COLO668 (cell line): Measurements from ENCODE around the gene CEP170B.
A peak's percentile ranks its signal among the peaks of the same experiment; 100 is the strongest.

Experiments
- DNase-seq: peaks from one replicate; lab custom pipeline; 2025; ENCODE audit not compliant: unreplicated experiment; lab: John Stamatoyannopoulos, UW

CEP170B gene

DNA sequence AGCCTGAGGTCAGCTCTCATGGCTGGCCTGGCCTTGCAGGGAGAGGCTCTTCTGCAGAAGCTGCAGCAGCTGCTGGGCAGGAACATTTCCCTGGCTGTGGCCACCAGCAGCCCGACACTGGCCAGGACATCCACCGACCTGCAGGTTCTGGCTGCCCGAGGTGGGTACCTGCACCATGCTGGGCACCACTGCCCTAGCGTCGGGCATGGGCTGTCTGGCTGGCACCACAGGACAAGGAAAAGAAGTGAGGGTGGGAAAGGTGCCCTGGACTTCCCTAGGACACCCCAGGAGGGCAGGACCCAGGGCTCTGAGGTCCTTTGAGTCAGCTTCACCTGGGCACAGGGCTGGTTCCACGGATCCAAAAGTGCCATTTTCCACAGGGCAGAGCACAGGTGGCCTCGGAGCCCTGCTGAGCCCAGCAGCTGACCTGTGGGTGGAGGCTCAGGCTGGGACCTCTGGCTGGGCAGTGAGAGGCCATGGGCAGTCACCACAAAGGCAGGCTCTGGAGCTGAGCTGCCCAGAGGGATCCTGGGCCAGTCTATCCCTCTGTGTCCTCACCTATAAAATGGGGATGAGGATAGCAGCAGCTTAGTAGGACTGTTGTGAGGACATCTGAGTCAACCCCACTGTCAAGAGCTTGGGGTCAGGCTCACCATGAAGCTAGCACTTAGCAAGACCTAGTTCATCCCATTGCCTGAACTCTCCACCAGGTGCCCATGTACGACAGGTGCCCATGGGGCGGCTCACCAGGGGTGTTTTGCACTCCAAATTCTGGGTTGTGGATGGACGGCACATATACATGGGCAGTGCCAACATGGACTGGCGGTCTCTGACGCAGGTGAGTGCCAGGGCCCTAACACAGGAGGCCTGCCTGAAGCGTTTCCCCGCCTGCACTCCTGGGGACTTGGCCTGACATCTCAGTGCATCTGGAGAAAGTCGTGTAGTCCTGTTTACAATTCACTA, 64.5 kb downstream of the CEP170B start:
- DNase-seq: no peak

DNA sequence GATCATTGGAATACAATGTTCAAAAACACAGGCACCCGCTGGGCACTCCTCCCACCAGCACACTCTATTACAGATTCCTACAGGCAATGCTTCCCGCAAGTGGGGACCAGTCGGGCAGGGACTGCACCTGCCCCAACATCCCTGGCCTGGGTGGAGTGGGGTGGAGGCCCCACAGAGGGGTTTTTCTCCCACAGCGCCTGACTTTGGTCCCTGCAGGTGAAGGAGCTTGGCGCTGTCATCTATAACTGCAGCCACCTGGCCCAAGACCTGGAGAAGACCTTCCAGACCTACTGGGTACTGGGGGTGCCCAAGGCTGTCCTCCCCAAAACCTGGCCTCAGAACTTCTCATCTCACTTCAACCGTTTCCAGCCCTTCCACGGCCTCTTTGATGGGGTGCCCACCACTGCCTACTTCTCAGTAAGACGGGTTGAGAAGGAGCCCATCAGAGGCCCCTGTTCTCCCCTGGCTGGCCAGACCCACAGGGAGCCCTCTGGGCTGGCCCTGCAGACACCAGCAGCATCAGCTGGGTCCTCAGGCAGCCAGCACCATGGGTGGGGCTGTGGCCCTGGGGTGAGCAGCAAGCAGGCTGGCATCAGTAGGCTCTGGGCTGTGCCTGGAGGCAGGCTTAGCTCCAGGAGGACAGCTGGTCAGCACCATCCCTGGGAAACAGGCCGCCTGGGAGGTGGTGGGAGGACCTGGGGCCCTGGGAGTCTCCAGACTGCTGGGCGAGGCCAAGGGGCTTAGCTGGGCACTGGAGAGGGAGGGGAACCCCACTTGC, 65.6 kb downstream of the CEP170B start:
- DNase-seq: no peak

DNA sequence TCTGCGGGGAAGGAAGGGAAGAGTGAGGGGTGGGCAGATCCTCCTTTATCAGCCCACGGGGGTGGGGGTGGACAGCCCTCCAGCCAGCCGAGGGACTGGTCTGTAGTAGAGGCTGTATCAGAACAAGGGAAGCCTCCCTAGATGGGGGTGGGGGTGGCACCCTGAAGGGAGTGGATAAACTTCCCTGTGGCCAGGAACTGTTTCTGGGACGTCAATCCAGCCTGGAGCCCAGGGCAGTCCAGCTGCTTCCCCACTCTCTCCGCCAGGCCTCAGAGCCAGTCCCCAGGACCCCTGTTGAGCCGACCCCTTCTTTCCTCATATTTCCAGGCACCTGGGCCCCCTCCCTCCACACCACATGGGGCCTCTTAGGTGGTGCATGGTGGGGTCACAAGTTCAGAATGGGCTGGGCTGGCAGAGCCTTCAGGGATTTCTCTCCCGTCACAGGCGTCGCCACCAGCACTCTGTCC, 66.3 kb downstream of the CEP170B start:
- DNase-seq: no peak

DNA sequence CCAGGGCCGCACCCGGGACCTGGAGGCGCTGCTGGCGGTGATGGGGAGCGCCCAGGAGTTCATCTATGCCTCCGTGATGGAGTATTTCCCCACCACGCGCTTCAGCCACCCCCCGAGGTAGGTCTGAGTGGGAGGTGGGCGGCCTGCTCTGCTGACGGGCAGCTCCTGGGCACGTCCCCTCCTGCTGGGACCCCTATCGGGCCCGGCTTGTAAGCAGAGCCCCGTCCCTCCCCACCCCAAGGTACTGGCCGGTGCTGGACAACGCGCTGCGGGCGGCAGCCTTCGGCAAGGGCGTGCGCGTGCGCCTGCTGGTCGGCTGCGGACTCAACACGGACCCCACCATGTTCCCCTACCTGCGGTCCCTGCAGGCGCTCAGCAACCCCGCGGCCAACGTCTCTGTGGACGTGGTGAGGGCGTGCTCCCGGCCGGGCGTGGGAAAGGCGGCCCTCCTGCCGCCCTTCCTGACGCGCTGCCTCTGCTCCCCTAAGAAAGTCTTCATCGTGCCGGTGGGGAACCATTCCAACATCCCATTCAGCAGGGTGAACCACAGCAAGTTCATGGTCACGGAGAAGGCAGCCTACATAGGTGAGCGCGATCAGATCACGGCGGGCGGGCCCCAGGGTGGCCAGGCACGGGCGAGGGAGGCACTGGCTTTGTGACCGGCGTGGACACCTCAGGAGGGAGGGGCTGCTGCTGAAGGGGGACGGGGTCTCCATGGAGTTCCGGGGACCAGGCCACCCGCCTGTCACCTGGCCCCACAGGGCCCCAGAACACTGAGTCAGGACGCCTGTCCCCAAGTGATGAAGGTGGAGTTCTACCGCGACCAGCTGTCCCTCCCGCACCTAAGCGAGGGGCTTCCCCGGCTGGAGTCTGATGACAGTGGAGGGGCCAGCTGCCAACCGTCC, 67.0 kb downstream of the CEP170B start:
- no peak for DNase-seq

DNA sequence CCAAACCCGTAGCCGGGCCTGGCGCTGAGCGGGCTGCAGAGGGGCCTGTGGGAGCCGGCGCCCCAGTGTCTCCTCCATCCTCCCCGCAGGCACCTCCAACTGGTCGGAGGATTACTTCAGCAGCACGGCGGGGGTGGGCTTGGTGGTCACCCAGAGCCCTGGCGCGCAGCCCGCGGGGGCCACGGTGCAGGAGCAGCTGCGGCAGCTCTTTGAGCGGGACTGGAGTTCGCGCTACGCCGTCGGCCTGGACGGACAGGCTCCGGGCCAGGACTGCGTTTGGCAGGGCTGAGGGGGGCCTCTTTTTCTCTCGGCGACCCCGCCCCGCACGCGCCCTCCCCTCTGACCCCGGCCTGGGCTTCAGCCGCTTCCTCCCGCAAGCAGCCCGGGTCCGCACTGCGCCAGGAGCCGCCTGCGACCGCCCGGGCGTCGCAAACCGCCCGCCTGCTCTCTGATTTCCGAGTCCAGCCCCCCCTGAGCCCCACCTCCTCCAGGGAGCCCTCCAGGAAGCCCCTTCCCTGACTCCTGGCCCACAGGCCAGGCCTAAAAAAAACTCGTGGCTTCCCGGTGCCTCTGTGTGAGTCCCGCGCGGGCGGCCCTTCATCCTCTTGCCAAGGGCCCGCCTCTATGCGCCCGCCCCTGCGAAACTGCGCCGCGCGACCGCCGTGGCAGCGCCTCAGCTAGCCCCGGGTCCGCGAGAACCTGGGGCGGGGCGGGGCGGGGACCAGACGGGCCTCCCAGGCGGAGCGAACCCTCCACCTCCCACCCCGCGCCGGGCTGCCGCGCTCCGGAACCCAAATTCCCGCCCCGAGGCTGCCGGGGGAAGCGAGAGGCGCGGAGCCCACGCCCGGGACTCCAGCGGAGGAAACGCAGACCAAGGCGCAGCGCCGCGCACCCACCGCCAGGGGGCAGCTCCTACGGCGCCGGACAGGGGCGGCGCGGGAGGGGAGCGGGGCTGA, 67.9 kb downstream of the CEP170B start:
- peak; percentile 77 for DNase-seq

DNA sequence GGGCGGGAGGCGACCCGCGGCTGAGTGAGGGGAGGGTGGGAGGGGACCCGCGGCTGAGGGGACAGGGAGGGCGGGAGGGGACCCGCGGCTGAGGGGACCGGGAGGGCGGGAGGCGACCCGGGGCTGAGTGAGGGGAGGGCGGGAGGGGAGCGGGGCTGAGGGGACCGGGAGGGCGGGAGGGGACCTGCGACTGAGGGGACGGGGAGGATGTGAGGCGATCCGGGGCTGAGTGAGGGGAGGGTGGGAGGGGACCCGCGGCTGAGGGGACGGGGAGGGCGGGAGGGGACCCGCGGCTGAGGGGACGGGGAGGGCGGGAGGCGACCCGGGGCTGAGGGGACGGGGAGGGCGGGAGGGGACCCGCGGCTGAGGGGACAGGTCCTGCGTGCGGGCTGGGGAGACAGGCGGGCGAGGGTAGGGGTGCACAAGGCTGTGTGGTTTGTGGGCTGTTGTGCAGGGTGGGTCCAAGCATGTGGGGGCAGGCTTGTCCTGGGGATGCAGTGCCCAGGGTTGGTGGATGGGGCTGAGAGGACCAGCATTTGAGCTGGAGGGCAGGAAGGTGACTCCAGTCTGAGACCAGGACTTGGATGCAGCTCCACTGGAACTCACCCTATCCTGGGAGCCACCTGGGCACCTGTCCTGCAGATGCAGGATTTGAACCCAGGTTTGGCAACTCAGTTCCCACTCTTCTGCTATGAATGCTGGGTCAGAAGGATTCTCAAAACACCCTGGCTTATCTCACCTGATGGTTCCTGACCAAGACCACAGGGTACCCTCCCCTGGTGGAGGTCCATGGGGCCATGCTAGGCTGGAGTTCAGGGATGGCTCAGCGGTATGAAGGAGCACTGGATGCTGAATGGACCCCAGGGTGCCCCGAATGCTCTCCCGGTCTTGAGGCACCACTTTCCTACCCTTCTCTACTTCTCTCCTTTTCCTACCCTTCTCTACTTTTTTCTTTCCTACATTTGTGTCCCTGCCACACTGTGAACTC, 69.0 kb downstream of the CEP170B start:
- DNase-seq: no peak

DNA sequence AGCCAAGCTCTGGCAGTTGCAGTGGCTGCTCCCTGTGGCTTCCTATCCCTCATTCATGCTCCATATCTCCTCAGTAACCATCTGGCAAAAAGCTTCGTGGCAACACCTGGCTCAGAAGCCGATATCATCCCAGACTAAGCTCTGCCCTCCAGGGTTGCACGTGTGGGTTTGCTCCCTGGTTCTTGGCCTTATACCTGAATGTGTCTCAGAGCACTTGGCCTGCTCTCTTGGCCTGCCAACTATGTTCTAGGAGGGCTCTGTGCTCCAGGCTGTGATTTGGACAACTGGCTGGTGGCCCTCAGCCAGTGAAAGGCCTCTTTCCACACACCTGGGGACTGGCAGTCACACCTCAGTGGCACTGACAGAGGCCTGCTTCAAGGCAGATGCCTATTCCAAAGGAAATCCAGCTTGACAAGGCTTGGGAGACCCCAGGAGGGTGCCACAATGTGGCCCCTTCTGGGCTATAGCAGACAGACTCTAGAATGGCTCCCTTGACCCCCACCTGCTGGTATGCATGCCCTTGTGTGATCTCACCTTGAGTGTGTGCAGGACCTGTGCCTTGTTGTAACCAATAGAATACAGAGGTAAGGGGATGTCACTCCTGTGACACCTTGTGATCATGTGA, 70.1 kb downstream of the CEP170B start:
- DNase-seq: no peak

DNA sequence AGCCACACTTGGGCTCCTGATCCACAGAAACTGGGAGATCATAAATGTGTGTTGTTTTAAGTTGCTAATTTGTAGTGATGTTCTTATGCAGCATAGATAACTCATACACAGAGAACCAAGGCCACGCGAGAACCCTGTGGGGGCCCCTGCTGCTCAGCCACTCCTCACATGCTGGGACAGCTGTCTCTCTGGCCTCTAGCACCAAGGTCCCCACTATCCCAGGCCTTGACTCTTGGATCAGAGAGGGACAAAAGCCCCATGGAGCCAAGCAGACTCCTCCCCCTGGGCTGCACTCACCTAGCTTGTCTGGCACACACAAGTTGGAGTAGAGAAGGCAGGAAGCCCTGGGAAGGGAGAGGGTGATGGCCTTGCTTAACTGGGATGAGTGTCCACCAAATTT, 70.9 kb downstream of the CEP170B start:
- DNase-seq: no peak

DNA sequence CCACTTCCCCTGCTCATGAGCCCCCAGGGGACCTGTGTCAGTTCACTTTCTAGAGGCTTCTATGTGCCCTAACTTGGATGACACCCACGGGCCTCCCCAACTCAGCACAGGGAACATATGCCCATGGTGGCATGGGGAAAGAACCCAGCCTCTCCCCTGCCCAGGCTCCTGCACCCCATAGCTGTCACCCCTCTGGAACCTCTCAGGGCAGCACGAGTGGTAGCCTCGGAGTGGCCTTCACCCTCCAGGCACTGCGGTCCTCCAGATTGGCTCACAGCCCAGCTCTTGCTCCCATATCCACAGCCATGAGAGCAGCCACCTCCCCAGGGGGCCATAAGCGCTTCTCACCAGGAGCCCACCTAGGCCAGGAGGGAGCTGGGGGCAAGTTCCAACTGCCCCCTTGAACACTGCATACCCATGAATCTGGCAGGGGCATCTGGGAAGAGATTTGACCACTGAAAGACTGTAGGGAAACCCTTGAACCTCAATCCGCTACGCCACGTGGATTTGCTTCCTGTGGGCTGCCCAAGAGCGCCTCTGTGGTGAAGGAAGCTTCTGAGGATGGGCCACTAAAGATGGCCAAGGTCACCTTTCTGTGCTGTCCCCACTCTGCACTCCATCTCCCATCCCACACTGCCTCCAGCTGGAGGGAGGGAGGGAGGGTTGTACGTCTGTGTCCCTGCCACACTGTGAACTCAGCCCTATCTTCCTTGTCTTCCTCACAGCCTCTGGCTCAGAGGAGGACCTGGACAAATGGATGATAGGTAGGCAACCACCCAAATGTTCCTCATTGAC, 71.5 kb downstream of the CEP170B start:
- no peak for DNase-seq

DNA sequence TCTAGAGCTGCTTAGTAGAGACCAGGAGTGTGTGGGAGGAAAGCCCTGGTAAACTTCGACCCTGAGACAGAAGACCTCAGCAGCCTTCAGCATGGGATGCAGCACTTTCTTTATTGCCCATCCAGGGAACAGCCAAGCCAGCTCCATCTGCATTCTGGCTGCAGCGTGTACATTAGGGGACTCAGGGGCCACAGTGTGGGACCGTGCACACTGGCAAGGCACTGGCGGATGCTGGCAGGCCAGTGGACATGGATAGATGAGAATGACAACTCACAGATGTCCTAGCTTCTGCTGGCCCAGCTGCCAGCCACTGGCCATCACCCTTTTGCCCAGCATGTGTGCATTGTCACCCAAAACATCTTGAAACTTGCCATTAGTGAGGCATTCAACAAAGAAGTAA, 72.1 kb downstream of the CEP170B start:
- DNase-seq: no peak

DNA sequence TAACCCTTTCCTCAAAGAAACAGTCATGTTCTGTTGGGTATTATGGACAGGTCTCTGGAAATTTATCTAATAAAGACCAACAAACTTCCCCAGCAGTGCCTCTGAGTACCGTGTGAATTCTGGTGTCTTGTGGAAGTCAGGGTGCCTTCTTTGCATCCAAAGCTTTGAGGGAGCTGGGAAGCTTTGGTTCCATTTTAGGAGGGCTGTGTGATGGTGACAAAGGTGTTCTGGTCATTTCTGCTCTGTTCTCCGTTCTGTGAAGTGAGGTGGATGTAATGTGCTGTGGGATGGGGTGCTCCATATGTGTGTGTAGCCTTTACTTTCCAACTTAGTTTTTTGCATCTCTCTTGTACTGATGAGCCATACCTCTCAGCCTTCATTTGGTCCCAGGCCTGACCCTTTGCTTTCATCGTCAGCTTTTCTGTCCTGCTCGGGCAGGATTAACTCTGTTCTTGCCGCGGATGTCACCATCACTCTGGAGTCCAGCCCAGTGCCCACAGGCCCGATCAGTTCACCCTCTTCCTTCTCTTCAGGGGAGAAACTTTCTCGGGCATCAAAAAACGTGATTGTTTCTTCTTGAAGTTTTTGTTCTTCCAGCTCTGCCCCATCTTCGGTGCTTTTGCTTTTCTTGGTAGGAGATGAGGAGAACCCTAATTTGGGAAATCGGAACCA, 72.8 kb downstream of the CEP170B start:
- DNase-seq: no peak

DNA sequence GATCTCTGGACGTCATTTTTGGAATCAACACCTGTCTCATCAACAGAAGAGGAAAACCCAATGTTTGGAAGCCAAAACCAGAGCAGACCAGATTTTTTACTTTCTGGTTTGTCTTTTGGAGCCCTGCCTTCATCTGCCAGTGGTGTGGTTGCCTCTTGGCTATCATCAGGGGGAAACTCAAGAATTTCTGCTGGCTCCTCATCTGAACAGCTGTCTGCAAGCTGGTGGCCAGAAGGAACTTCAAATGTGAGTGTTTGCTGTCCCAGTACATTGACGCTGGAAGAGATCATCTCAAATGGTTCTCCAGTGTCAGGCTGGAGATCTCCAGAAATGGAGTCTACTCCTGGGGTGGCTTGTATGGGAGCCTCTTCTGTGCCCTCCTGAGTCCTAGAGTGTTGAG, 73.4 kb downstream of the CEP170B start:
- DNase-seq: no peak

DNA sequence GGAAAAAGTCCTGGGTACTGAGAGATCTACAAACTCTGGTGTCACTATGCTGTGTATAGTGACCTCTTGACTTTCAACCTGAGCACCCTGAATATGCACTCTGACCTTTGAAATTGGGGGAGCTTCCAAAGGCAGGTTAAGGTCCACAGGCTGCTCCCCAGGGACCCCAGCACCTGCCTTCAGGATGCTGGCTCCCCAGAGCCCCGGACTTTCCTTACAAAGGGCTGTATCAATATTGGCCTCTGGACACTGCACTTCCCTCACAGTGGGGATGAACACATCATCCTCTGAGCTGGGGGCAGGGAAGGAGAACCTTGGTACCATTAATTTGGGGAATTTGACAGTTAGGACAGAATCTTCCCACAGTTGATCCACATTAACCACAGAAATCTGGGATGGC, 73.9 kb downstream of the CEP170B start:
- DNase-seq: no peak

DNA sequence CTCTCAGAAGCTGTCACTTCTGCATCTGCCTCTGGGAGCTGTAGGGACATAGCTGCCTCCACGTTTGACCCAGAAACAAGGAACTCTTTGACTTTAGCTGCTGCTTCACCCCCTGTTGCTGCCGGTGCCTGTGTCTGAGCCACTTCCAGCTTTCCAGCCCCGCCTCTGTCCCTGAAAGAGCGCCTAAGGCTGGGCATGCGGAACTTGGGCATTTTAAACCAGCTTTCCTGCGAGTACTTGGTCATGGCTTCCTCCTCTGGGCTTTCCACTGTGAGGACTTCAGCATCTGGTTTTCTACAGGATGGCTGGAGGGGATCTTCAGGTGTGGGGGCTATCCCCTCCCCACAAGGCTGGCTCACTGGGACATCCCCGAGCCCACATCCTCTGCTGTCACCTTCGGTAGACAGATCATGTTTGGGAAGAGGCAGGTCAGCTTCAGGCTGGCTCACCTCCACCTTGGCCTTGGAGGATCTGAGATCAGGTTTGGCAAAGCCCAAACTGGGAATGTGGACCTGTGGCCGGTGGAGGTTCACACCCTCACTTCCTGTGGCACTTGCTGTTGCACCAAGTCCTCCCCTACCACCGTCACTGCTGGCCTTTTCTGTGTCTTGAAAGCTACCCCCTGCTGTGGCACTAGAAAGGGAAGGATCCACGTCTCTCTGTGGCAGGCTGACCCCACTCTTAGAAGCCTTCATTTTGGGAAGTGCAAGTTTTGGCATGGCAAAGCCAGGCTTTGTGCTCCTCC, 74.8 kb downstream of the CEP170B start:
- no peak for DNase-seq

DNA sequence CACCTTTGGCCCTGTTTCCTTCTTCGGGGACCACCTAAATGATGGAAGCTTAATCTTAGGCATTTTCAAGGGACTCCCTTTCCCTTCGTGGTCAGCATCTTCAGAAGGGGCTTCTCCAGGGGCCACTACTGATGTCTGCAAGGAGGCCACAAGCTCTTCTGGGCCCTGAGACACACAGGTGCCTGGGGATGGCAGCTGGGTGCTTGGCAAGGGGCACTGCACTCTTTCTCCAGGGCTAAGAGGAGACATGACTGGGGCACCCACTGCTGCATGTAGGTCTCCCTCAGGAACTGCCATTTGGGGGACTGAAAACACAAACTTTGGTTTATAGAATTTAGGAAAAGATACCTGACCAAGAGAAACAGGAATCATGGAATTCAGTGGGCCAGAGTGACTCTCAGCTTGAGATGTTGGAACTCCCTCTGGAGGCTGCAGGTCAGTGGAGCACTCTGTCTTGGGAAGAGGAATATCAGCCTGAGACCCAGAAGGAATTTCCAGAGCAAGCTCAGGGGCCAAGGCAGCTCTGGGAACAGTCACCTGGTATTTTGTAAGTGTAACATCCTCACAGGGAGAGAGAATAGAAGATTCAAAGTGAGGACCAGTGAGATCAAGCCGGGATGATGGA, 75.6 kb downstream of the CEP170B start:
- no peak for DNase-seq
